ENCODE data around the gene THTPA. TPM values are rescaled to one million over a fixed set of nuclear protein-coding genes. Genes with fewer than 3 reads are reported as not detected.

THTPA gene
- total and polyA plus RNA-seq, 2 of the 13 experiments (the other 11 are each of a cell fraction or from before 2014, with no cell fraction given): 7.4 to 8.7 TPM

DNA sequence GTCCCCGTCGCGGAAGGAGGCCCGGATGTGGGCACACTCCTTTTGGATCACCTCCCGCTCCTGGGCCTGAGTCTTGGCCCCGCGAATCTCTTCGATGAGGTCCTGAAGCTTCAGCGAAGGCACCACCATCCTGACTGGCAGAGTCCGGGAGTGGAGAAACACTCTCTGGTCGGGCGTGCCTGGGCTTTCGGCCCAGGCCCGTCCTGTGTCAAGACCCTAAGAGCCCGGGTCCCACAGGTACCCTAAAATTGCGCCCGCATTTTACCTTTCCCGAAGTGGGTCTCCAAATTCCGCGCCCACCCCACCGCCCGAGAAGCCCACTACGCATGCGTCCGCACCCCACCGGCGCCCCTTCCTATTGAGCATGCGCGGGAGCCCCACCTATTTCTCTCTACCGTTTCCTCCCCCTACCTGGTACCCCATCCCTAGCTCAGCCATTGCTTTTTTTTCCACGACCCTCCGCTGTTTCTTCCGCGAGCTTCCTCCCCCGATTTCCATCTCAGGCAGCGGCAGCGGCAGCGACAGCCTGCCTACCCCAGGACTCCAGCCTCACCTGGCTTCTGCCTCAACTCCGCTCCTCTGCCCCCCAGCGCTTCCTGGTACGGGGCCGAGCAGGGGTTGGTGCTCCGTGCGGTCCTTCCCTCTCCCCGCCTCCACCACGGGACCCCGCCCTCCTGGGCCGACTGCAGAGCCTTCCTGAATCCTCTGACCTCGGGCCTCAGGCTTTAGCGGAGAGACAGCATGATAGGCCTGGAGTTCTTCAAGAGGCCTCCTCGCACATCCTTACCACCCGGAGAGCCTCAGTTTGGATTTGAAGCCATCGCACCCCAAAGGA lies 11.3 kb downstream of the THTPA start, which contains the start of gene AP1G2 (continued):
- TF ChIP-seq, protein P1, sequence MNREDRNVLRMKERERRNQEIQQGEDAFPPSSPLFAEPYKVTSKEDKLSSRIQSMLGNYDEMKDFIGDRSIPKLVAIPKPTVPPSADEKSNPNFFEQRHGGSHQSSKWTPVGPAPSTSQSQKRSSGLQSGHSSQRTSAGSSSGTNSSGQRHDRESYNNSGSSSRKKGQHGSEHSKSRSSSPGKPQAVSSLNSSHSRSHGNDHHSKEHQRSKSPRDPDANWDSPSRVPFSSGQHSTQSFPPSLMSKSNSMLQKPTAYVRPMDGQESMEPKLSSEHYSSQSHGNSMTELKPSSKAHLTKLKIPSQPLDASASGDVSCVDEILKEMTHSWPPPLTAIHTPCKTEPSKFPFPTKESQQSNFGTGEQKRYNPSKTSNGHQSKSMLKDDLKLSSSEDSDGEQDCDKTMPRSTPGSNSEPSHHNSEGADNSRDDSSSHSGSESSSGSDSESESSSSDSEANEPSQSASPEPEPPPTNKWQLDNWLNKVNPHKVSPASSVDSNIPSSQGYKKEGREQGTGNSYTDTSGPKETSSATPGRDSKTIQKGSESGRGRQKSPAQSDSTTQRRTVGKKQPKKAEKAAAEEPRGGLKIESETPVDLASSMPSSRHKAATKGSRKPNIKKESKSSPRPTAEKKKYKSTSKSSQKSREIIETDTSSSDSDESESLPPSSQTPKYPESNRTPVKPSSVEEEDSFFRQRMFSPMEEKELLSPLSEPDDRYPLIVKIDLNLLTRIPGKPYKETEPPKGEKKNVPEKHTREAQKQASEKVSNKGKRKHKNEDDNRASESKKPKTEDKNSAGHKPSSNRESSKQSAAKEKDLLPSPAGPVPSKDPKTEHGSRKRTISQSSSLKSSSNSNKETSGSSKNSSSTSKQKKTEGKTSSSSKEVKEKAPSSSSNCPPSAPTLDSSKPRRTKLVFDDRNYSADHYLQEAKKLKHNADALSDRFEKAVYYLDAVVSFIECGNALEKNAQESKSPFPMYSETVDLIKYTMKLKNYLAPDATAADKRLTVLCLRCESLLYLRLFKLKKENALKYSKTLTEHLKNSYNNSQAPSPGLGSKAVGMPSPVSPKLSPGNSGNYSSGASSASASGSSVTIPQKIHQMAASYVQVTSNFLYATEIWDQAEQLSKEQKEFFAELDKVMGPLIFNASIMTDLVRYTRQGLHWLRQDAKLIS (CRISPR knock-in tag; IDR thresholded peaks at IDR 0.05): no peak
- TF ChIP-seq RFXAP (CRISPR knock-in tag; IDR thresholded peaks at IDR 0.05; ENCODE audit: borderline replicate concordance) (no peak; the same call in 1 of the 2 replicates), ZNF367 (CRISPR knock-in tag; IDR thresholded peaks at IDR 0.05; ENCODE audit: borderline replicate concordance) (no peak), ZNF224 (CRISPR knock-in tag; IDR thresholded peaks at IDR 0.05) (peak; percentile 51), NR2F2 (IDR thresholded peaks at IDR 0.05; ENCODE audit: borderline replicate concordance, low read depth) (no peak), TOPORS (CRISPR knock-in tag; IDR thresholded peaks at IDR 0.05) (no peak), WIZ (CRISPR knock-in tag; IDR thresholded peaks at IDR 0.05) (no peak), RBM22 (optimal IDR thresholded peaks at IDR 0.05; ENCODE audit: low read length) (peak; percentile 58), ZZZ3 (CRISPR knock-in tag; IDR thresholded peaks at IDR 0.05; ENCODE audit: borderline replicate concordance) (peak; percentile 98), ZNF589 (CRISPR knock-in tag; conservative IDR thresholded peaks at IDR 0.05) (peak; percentile 93), CEBPG (CRISPR knock-in tag; IDR thresholded peaks at IDR 0.05) (no peak; the same call in 1 of the 2 replicates), ZNF674 (CRISPR knock-in tag; IDR thresholded peaks at IDR 0.05; ENCODE audit: low read depth) (no peak), ZFP36 (IDR thresholded peaks at IDR 0.05; ENCODE audit: borderline replicate concordance, low read depth, low read length, partially characterized antibody) (no peak), GPN1 (CRISPR knock-in tag; IDR thresholded peaks at IDR 0.05; ENCODE audit: borderline replicate concordance) (no peak; the same call in 1 of the 2 replicates), ZBTB3 (CRISPR knock-in tag; IDR thresholded peaks at IDR 0.05; ENCODE audit: borderline replicate concordance, low read depth) (peak; percentile 85; the same call in 1 of the 2 replicates), SRF (IDR thresholded peaks at IDR 0.05; ENCODE audit: low read depth, low read length) (no peak), HHEX (CRISPR knock-in tag; IDR thresholded peaks at IDR 0.05) (no peak), ZNF20 (CRISPR knock-in tag; IDR thresholded peaks at IDR 0.05) (no peak; the same call in 1 of the 2 replicates), FOXM1 (CRISPR knock-in tag; IDR thresholded peaks at IDR 0.05) (no peak)
- TF ChIP-seq, protein P2, sequence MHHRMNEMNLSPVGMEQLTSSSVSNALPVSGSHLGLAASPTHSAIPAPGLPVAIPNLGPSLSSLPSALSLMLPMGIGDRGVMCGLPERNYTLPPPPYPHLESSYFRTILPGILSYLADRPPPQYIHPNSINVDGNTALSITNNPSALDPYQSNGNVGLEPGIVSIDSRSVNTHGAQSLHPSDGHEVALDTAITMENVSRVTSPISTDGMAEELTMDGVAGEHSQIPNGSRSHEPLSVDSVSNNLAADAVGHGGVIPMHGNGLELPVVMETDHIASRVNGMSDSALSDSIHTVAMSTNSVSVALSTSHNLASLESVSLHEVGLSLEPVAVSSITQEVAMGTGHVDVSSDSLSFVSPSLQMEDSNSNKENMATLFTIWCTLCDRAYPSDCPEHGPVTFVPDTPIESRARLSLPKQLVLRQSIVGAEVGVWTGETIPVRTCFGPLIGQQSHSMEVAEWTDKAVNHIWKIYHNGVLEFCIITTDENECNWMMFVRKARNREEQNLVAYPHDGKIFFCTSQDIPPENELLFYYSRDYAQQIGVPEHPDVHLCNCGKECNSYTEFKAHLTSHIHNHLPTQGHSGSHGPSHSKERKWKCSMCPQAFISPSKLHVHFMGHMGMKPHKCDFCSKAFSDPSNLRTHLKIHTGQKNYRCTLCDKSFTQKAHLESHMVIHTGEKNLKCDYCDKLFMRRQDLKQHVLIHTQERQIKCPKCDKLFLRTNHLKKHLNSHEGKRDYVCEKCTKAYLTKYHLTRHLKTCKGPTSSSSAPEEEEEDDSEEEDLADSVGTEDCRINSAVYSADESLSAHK (CRISPR knock-in tag; IDR thresholded peaks at IDR 0.05; ENCODE audit: borderline replicate concordance): peak; percentile 93; the same call in 1 of the 2 replicates
- TF ChIP-seq, protein P3, sequence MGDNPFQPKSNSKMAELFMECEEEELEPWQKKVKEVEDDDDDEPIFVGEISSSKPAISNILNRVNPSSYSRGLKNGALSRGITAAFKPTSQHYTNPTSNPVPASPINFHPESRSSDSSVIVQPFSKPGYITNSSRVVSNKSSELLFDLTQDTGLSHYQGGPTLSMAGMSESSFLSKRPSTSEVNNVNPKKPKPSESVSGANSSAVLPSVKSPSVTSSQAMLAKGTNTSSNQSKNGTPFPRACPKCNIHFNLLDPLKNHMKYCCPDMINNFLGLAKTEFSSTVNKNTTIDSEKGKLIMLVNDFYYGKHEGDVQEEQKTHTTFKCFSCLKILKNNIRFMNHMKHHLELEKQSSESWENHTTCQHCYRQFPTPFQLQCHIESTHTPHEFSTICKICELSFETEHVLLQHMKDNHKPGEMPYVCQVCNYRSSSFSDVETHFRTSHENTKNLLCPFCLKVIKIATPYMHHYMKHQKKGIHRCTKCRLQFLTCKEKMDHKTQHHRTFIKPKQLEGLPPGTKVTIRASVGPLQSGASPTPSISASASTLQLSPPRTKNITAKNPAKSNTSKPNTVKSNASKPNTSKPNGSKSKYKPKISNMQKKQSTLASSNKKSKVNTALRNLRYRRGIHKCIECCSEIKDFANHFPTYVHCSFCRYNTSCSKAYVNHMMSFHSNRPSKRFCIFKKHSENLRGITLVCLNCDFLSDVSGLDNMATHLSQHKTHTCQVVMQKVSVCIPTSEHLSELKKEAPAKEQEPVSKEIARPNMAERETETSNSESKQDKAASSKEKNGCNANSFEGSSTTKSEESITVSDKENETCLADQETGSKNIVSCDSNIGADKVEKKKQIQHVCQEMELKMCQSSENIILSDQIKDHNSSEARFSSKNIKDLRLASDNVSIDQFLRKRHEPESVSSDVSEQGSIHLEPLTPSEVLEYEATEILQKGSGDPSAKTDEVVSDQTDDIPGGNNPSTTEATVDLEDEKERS (CRISPR knock-in tag; IDR thresholded peaks at IDR 0.05): peak; percentile 94

All from HepG2 (cell line).